HG03025 (cell line): Measurements from ENCODE around the gene ZFP1.

Source experiments
- ATAC-seq: cut with Tn5 transposase; IDR thresholded peaks from one replicate; pipeline ENCODE4 v1.9.1; 2021; ENCODE audit warnings: mild to moderate bottlenecking, moderate library complexity; ENCODE audit not compliant: unreplicated experiment, low FRiP score

The ZFP1 gene

GRCh38 chr16:75143941-75144340 is 4.4 kb upstream of the ZFP1 start:
- no peak for ATAC-seq

DNA sequence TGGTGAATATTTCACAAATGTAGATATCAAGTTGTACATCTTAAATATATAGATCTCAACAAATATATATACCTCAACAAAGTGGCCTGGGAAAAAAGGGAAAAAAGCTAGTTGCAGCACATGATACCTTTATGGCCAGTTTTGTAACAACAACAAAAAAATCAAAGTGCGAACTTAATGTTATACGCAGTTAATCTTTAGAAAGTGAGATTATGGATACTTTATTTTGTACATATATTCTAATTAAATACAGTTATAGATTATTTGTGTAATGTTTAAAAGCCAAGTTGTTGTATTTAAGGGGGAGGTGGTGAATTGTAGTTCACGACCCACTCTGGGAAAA is 385 bp upstream of the ZFP1 start:
- ATAC-seq = no peak

GRCh38 chr16:75151798-75152197 is 3.5 kb downstream of the ZFP1 start:
- no peak for ATAC-seq

DNA sequence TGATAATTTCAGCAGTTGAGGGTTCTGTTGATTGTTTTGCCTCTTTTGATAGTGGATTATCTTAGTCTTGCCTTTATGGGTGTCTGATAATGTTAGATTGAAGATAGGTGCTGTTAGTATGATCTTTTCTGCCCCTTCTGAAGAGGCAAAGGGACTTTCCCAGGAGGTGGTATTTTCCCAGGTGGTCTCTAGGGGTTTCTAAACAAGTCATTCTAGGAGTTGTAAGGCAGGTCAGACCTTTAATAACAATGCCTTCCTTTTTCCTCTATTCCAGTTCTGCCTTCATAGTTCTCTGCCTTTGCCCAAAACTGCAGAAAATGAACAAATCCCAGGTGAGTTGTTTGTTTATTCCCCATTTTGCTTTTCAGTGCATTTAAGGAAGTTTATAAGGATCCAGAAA is 4.3 kb downstream of the ZFP1 start:
- no peak for ATAC-seq

- no peak for ATAC-seq
Measured at GRCh38 chr16:75160386-75160785, 12.1 kb downstream of the ZFP1 start.

GRCh38 chr16:75169899-75170405 is 21.6 kb downstream of the ZFP1 start:
- ATAC-seq = no peak

DNA sequence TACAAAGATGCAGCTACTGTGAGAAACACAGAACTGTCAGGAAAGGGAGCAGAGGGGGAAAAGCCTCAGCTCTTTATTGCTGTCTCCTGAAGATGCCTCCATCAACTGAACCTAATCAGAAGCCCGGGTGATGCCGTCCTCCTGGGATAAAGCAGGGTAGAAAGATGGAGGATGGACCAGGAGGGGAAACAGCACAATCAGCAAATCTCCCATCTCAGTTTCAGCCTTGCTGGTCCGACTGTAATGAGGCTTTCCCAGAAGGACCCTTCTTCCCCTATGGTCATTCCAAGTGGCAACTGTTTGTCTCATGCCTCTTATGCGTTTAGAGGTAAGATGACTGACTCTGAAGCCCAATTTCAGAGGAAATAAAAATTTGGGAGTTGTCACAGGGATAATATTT is 24.3 kb downstream of the ZFP1 start:
- no peak for ATAC-seq

DNA sequence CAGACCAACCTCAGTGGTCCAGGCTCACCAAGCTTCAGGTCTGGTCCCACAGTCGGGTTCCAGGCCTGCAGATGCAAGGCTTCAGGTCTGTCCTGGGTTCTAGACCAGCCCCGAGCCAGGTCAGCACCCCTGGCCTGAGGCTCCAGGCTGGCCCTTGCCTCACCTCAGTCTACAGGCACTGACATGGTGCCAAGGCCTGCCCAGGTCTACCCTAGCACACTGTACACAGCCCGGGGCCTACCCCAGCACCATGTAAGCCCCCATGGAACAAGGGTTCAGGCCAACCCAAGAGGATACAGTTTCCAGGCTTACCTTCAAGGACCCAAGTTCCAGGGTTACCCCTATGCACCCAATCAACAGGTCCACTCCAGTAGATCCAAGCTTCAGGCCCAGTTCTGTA is 26.8 kb downstream of the ZFP1 start:
- no peak for ATAC-seq

GRCh38 chr16:75176926-75177325 is 28.6 kb downstream of the ZFP1 start:
- ATAC-seq = no peak

- ATAC-seq = no peak
Measured at GRCh38 chr16:75179208-75179607, 30.9 kb downstream of the ZFP1 start.

DNA sequence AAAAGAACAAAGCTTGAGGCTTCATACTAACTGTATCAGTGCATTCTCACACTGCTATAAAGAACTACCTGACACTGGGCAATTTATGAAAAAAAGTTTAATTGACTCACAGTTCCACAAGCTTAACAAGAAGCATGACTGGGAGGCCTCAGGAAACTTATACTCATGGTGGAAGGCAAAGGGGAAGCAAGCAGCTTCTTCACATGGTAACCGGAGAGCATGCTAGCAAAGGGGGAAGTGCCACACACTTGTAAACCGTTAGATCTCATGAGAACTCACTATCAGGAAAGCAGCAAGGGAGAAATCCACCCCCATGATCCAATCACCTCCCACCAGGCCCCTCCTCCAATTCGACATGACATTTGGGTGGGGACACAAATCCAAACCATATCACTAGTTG is 33.3 kb downstream of the ZFP1 start:
- no peak for ATAC-seq

DNA sequence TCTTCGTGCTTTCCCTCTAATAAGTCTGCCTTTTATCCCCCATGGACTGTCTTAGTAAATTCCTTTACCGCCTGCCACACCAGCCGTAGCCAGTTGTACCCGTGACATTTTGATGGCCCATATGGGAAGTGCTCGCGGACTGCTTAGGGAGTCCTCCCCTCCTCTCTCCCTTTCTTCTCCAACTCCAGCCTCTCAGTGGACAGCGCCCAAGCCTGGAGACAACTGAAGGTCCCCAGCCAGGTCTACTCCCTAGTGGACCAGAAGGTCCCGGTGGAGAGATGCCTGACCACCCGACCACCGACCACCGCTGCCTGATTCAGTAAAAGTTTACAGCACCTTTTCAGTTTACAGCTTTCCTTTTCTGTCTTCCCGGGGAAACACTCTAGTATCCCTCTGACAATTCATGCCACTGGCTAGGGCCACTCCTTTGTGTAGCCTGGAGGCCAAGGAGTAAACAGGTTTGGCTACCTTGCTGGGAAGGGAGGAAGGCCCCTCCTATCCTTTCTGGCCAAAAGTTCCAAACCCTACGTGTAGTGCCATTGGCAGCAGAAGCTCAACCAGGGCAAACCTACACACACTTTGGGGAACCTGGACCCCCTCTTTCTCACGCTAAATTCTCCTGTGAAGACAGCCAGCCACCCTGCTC is 40.6 kb downstream of the ZFP1 start:
- no peak for ATAC-seq

- ATAC-seq = no peak
Measured at GRCh38 chr16:75189638-75190245, 41.4 kb downstream of the ZFP1 start.

GRCh38 chr16:75192606-75193264 is 44.4 kb downstream of the ZFP1 start:
- no peak for ATAC-seq

DNA sequence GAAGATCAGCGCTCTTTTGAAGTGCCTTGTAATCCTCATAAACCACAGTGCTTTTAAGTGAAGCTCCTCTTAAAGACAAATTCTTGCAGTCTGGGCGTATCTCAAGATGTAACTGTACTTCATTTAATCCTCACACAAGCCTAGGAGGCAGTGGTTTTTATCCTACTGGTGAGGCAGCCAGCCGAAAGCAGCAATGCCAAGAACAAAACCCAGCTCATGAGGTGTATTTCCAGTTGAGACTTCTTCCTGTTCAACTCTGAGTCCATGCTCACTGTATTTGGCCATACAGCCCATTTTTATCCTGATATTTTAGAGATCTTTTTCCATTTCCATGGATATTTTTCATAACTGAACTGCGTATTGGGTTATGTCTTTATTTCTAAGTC is 44.9 kb downstream of the ZFP1 start:
- no peak for ATAC-seq

GRCh38 chr16:75193730-75194444 is 45.6 kb downstream of the ZFP1 start:
- ATAC-seq = no peak

- ATAC-seq = no peak
Measured at GRCh38 chr16:75195811-75196790, 47.8 kb downstream of the ZFP1 start.

DNA sequence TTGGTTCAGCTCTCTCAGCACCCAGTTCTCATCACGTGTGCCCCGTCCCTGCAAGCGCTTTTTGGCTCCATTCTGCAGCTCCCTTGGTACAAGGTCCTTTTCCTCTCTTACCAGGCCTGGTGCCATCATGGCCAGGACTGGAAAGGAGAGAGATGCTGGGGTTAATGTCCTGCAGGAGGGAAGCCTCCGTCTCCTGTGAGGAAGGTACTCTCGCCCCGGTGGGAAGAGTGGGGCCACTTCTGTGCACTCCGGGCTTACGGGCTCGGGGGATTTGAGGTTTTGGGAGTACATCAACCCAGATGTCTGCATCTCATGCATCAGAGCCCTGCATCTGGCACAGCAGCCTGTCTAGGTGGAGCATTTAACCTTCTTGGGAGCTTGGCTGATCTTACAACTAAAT is 48.5 kb downstream of the ZFP1 start:
- ATAC-seq = no peak

- no peak for ATAC-seq
Measured at GRCh38 chr16:75197522-75198134, 49.3 kb downstream of the ZFP1 start.

DNA sequence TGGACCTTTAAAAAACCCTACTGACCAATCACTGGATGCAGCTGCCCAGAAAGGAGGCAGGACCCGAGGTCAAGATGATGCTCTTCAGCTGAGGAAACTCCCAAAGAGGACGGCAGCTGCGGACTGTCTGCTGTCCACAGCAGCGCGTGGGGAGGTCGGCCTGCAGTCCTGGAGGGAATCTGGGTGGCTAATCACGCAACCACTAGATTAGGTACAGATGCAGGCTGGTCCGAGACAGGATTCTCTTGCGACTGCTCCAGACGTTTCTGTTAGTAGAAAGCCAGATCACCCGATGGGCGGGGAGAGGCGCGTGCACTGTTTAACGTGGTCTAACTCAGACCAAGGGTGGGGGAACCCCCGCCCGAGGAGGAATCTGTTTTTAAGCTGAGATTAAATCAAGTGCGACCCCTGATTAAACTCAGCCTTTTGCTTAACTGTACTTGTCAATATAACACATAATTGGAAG is 49.8 kb downstream of the ZFP1 start:
- no peak for ATAC-seq
